Fibroblast of peridontal ligament (primary cell): ENCODE measurements around the gene SEC23B.
A peak's percentile ranks its signal among the peaks of the same experiment; 100 is the strongest.
"Not testable (repeated sequence)": the region's sequence is repeated elsewhere in the genome, so short reads cannot be mapped to it uniquely, and the experiment has no call there.

Source experiments
- DNase-seq: peaks from one replicate; pipeline ENCODE4 v3.0.0-alpha.2; 2010; ENCODE audit errors: extremely low read depth

SEC23B gene

DNA sequence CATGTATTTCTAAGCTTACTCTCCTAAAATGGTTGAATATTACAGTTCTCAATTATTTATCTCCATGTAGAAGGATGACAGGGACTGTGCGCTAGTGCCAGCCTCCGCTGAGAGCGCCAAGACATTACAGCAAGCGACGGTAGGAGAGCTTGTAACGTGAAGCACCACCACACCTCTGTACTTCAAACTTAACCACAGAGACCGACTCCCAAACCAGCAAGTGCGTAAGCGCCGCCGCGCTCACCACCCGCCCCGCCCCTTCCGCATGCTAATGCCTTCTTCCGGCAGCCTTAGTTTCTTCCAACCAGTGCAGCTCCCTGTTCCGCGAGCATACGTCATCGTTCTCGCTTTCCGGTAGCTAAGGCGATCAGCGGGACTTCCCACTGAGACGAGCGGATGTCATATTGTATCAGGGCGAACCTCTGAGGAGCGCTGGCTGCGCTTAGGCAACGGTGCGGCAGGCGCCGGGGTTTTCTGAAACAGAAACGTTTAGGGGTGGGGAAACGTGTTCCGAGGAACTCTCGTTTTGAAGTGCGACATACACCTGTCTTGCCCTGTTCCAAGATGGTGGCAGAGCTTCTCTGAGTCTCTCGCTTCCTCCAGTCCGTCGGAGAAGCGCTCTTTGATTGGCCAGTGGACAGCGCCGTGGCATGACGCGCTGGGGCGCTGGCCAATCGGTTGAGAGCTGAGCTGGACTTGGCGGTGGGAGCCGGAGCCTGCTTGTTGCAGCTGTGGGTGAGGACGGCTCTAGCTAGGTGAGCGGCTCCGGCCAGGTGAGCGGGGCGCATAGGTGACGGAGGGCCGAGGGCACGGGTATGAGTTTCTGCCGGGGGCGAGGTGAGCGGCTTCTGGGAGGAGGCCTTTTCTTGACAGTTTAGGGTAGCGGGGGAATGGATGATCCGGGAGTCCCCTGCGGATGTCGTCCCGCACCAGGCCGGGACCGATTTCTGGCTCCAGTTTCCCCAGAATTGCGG, at the start of gene SEC23B:
TSS of gene SEC23B (plus strand) at position 723 of the 974 bp plus-strand sequence. CDS start 2,896 bp downstream, outside the sequence.
- DNase-seq = peak; percentile 97

DNA sequence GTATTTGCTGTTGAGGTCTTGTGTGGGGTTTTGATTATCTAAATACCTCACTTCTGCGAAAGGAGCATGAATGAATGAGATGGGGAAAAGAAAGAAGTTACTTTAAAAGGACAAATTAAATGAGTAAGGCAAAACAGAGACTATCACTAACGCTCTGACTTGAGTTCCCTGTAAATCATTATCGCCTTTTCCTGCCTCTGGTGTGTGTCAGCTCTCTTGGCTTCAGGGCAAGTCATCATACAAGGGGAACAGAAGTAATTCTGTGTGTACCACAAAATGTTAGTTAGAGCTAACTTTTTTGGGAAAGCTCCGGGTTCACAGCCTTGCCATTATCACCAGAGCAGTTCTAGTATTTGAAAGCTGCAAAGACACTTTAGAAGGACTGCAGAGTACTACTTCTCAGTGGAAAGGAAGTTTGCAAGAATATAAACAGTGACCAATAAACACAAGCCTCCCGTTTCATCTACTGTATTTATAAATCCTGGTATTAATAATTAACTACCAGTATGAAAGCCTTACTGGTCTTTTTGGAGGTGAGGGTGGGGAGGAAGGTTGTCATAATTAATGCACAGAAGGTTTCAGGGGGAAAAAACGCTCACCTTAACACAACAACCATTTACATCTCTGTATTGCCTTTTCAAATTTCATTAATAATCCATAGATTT, 42.1 kb upstream of the SEC23B start:
- DNase-seq = no peak

DNA sequence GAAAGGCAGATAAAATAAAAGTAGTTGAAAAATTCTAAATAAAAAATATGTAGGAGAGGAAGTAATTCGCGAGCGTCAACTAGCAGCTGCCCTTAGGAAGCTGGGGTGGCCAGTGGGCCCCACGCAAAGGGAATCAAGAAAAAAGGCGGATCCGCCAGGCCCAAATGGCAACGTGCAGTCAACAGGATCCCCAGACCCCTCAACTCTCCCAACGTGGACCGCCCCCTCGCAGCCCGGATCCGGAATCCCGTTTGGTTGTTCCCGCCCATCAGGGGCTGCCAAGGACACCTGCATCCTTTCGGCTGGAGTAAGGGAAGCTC, 41.2 kb upstream of the SEC23B start:
- DNase-seq = no peak

DNA sequence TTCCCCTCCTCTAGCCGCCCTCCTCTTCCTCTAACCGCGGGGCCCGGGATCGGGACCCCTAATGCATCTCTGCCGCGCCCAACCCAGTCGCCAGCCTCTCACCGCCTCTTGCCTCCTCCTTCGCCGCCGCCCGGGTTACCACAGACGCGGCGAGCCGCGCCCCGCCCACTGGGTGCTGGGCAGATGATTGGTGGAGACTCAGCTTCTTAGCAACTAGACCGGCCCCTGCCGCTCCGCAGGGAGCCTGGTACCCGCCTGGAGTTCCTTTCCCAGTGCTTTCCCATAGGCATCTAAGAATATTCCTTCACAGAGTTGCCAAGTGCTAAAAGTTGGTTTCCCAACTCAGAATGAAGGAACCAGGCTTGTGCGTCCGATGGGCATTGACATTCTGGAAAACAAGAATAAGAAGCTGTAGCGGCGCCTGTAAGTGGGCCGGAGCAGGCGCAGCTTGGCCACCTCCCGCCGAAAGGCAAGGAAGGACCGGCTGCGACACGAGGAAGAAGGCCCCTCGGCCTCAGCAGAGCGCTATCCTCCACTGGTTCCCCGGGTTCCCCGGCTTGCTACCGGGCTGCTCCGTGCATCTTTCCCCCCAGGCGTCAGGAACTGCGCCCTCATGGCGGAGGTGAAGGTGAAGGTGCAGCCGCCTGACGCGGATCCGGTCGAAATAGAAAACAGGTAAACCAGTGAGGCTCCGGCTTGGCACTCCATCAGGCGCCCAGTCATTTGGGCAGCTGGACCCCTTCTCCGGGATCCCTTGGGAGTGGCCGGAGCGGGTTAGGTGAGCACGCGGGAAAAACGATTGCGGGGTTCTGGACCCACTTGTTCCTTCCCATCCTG, 40.6 kb upstream of the SEC23B start, which contains the start of the genes DZANK1 and POLR3F:
TSS of gene DZANK1 (minus strand) at position 137 of the 837 bp plus-strand sequence. CDS start 1,672 bp downstream, outside the sequence.
TSS of gene POLR3F (plus strand) at position 497 of the 837 bp plus-strand sequence. CDS start at position 614, 117 bp downstream.
- peak; percentile 95 for DNase-seq

DNA sequence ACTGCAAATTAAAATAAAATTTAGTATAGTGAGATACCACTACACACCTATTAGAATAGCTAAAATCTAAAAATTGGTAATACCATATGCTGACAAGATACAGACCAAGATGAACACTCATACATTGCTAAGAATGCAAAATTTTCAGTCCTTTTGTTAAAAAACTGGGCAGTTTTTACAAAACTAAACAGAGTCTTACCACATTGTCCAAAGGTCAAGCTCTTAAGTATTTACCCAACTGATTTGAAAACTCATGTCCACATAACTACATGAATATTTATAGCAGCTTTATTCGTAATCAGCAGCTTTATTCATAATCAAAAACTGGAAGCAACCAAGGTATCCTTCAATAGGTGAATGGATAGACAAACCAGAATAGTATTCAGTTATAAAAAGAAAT, 30.5 kb upstream of the SEC23B start:
- DNase-seq = no peak

DNA sequence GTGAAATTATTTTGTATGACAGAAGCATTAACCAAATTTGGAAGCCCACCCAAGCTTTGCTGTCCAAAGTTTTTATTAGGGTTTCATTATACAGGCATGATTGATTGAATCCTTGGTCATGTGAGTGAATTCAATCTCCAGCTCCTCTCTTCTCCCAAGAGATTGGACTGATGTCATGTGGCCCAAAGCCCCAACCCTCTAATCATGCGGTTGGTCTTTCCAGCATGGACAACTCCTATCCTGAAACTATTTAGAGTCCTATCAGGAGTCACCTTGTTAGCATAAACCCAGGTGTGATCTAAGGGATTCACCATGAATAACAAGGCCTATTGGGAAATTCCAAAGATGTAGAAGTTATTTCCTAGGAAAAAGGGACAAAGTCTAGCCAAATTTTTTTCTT, 29.9 kb upstream of the SEC23B start:
- no peak for DNase-seq

DNA sequence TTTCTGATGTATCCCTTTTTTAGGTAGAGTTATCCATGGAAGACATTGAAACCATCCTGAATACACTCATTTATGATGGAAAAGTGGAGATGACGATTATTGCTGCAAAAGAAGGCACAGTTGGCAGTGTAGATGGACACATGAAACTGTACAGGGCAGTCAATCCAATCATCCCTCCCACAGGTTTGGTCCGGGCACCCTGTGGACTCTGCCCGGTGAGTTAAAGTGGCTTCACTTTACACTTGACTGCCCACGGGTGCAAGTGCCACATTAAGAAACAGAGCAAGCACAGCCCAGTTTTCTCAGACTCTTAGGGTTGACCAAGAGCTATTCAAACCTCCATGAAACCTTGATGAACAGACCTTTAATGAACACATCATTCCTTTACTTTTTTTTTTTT, 26.1 kb upstream of the SEC23B start:
- no peak for DNase-seq

DNA sequence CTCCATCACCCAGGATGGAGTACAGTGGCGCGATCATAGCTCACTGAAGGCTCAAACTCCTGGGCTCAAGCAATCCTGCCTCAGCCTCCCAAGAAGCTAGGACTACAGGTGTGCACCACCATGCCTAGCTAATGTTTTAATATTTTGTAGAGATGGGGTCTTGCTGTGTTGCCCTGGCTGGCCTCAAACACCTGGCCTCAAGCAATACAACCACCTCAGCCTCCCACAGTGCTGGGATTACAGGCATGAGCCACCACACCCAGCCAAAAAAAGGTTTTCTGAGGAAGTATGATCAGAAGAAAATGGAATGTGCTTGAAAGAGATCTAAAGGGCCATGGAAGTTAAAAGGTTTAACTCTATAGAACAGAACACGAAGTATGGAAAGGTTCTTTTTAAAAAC, 19.4 kb upstream of the SEC23B start:
- no peak for DNase-seq

DNA sequence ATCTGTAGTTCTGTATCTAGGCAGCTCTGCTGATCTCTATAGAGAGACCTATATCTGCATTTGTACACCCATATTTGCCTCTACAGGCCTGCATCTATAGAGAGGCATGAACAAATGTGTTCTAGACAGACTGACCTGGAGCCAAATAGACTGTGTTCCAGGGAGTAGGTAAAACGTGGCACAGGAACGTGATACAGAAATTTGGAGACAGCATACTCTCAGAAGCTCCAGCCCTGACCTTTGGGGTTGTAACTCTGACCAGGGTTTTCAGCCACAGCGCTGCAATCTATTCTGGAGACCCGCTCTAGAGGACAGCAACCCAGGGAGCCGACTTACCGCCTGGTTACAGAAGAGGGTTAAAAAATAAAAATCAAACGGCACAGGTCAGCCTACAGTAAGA, 11.7 kb upstream of the SEC23B start:
- DNase-seq = no peak

DNA sequence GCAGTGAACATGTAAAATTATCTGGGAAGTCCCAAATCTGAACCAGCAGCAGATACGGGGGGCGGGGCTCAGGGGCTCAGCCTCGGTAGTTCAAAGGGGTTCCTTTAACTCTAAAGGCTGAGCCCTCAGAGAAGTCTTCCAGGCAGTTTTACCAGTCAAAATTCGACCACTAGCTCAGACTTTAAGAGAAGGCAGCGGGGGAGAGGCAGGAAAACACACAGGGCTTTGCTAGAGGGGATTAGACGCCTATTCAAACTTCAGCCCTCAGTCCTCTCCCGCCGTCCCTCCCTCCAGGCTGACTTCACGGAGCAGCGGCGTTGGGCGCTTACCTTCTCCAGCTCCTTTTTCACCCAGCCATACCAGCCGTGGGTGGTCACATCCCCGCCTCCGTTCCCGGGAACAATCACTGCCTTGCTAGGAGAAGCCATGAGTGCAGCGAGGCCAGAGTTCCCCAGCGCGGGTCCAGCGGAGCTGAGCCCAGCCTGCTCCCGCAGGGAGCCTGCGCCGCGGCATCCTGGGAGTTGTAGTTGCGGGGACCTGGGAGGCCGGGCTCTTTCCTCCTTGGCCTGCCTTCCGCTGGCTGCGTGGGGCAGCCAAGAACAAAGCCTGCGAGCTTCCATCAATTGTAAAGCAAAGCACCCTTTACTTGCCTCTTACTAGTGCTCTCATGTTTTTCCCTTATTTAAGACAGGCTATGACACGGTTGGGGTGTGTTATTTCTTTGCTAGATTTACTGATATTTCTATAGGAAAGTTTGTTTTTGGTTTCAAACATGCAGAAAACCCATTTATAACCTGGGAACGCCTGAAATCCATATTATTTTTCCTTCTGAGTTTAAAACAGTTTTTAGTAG, 10.8 kb upstream of the SEC23B start, which contains the start of gene RBBP9:
TSS of gene RBBP9 (minus strand) at position 486 of the 853 bp plus-strand sequence. CDS start at position 428, 58 bp downstream.
- peak; percentile 72 for DNase-seq

DNA sequence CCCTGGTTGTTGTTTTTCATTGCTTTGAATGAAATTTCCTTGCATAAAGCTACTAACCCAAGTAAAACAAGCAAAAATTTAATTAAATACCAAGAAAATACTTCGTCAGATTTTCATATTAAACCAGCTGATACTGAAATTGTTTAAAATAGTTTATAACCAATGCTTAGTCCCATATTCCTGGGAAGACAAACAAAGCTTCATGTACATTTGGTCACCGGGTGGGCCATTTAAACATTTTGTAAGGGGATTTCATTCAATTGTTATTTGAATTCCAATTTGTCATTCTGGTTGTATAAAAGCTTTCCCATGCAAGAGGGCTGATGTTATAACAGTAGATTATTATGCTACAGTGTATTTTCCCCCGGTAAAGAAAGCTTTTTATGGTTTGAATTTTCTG, 10.1 kb upstream of the SEC23B start:
- no peak for DNase-seq

DNA sequence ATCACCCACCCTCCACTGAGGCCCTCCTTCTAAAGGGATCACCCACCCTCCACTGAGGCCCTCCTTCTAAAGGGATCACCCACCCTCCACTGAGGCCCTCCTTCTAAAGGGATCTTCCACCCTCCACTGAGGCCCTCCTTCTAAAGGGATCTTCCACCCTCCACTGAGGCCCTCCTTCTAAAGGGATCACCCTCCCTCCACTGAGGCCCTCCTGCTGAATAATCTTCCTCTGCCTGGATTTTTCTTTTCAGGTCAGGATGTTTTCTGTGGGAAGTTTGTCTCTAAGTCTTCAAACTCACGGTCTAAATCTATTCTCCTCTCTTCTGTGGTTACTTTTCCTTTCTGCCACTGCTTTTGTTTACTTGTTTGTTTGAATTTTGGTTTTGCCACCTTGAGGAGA, 6.1 kb upstream of the SEC23B start:
- DNase-seq = not testable (repeated sequence)

DNA sequence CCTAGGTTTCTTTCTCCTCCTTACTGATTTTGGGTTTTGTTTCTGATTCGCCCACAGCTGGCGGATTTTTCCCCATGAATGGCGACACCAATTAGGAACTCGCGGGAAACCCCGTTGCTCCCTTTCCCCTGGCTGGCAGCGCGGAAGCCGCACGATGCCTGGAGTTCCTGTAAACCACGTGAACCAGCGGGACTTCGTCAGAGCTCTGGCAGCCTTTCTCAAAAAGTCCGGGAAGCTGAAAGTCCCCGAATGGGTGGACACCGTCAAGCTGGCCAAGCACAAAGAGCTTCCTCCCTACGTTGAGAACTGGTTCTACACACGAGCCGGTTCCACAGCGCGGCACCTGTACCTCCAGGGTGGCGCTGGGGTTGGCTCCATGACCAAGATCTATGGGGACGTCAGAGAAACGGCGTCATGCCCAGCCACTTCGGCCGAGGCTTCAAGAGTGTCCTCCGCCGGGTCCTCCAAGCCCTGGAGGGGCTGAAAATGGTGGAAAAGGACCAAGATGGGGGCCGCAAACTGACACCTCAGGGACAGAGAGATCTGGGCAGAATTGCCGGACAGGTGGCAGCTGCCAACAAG, 3.2 kb upstream of the SEC23B start:
- peak; percentile 42 for DNase-seq

DNA sequence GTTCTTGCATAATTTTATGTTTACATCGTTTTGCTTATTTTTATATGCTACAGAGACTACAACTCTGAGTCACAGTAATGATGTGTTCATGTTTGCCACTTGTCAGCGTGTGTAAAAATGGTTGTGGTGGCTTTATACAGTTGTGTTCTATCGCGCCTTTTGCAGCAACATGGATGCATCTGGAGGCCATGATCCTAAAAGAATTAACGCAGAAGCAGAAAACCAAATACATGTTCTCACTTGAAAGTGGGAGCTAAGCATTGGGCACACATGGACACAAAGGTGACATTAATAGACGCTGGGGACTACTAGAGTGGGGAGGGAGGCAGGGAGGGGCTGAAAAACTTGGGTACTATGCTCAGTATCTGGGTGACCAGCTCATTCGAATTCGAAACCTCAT, 996 bp upstream of the SEC23B start:
- DNase-seq = no peak

DNA sequence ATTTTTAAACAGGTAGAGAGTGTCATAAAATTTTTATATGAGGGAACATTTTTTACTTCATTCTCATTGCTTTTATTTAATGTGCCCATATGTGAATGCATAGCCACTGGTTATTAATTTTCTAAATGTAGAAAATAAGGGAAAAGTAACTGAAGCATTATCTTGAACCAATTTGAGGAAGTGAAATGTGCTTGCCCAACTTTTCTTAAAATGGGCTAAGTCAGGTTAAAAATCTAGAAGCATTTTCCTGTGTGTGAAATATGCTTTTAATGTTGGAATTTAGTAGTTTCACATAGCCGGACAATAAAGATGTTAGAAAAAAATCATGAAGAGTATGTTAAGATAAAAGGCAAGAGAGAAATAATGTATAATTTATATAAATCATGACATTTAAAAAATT, 3.8 kb downstream of the SEC23B start:
- no peak for DNase-seq

DNA sequence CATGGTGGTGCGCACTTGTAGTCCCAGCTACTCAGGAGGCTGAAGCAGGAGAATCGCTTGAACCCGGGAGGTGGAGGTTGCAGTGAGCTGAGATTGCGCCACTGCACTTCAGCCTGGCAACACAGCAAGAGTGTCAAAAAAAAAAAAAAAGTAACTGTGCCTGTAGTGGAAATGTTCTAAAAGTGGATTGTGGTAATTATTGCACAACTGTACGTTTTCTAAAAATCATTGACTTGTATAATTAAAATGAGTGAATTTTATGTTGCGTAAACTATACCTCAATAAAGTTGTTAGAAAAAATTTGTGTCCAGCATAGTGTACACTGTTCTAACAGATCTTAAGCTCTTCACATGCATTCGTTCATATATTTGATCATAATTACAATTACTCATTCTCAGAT, 5.5 kb downstream of the SEC23B start:
- DNase-seq = no peak

DNA sequence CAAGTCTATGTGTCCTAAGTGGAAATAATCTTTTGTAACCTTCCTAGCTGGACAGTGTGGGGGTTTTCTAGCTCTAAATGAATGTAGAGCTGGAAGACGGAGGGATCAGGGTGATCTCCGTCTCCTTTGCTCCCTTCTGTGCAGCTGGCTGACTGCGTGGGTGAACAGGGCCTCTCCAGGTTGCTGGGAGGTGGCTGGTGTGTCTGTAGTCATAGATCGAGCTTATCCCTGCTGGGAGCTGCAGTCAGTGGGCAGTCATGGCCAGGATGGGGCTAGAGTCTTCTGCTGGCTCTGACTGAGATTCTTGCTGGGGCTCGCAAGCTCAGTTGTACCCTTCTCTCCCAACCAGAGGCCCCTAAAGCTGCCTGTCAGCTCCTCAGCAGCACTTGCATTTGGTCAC, 6.4 kb downstream of the SEC23B start:
- DNase-seq = no peak

DNA sequence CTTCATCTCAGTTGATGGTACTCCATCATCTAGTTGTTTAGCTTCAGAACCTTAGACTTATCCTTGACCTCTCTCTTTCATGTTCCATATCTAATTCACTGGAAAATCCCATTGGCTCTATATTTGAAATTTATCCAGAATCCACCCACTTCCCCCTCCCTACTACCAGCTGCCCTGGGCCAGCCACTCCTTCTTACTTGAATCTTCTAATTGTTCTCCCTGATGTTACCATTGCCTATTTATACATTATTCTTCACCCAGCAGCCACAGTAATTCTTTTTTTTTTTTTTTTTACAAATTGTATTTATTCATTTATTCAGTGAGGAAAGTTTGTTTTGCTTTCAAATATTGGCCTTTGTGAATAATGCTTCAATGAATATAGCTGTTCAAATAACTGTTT, 8.2 kb downstream of the SEC23B start:
- DNase-seq = no peak

DNA sequence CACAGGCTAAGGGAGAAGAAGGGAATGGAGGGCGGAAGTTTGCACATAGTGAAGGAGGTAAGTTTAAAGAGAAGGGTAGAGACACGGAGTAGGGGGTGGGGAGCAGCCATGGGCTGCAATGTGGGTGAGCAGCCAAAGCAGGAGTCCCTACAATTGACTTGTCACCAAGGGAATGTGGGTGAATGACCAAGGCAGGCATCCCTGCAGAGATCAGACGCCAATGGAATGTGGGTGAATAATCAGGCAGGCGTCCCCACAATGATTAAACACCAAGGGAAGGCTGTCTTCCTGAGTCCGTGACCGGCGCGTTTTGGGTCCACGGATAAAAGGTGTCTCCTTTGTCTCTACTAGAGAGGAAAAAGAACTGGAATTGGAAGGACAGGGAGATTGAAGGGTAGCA, 14.3 kb downstream of the SEC23B start:
- not testable (repeated sequence) for DNase-seq

DNA sequence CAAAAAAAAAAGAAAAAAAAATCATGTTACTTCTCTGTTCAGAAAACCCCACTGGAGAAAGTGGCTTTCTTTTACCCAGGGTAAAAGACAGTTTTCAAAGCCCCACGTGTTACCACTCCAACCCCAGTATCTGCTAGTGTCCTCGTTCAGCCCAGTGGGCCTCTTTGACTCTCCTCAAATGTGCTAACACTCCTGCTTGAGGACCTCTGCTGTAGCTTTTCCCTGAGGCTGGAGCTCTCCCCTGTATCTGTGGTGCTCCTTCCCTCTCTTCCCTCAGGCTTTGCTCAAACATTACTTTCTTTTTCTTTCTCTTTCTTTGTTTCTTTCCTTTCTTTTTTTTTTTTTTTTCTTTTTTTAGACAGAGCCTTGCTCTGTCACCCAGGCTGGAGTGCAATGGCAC, 15.3 kb downstream of the SEC23B start:
- DNase-seq = no peak

DNA sequence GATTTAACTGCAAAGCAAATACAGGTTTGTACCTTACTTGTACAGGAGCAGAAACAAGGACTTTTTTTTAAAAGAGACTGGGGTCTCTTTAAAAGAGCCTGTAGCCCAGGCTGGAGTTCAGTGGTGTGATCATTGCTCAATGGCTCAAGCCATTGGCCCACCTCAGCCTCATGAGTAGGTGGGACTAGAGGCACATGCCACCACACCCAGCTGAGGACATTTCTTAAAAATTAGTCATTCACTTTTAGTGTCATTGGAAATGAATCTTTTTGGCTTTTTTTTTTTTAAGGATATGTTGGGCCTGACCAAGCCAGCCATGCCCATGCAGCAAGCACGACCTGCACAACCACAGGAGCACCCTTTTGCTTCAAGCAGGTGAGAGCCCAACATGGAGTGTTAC, 16.9 kb downstream of the SEC23B start:
- DNase-seq = peak; percentile 28
